Skeletal muscle tissue (tissue), 4 donors: ENCODE data around the gene THEM4. TPM values are rescaled to one million over a fixed set of nuclear protein-coding genes. Genes with fewer than 3 reads are reported as not detected.
"Not testable (repeated sequence)": the region's sequence is repeated elsewhere in the genome, so short reads cannot be mapped to it uniquely, and the experiment has no call there.

Experiments used
- H3K27ac ChIP-seq: one replicate; pipeline ENCODE4 v1.7.0; 2013; ENCODE audit warnings: mild to moderate bottlenecking, low read depth, low read length, inconsistent platforms
- H3K27me3 ChIP-seq, 3 donors: one replicate each; pipeline ENCODE4 v1.7.0; 2013; ENCODE audit warnings: low read length in 3 of 3; ENCODE audit not compliant: control insufficient read depth in 3 of 3, insufficient read depth in 3 of 3
- H3K36me3 ChIP-seq, 3 donors: one replicate each; pipeline ENCODE4 v1.7.0; 2013; ENCODE audit warnings: low read length in 3 of 3; ENCODE audit not compliant: control insufficient read depth in 3 of 3, insufficient read depth in 3 of 3
- H3K4me1 ChIP-seq, 3 donors: one replicate each; pipeline ENCODE4 v1.7.0; 2013; ENCODE audit warnings: low read length in 3 of 3, mild to moderate bottlenecking in 3 of 3; ENCODE audit not compliant: control insufficient read depth in 3 of 3, insufficient read depth in 3 of 3
- H3K4me3 ChIP-seq, 3 donors: one replicate each; pipeline ENCODE4 v1.7.0; 2013; ENCODE audit warnings: low read length in 3 of 3
- H3K9ac ChIP-seq, 3 donors: one replicate each; pipeline ENCODE4 v1.7.0; 2013; ENCODE audit warnings: low read length in 3 of 3, mild to moderate bottlenecking in 3 of 3, moderate library complexity in 2 of 3, low read depth in 1 of 3
- H3K9me3 ChIP-seq, 3 donors: one replicate each; pipeline ENCODE4 v1.7.0; 2013; ENCODE audit warnings: low read length in 3 of 3; ENCODE audit not compliant: control insufficient read depth in 3 of 3
- total RNA-seq: library from RNA; depleted of rRNA; stranded (reverse); fragments of >200 nt; gene quantifications from one replicate; pipeline ENCODE4 v1.2.3, GENCODE V29; 2014
- donor health status: Osteomylitis.

Gene THEM4
- total RNA-seq, 1 donor from 2014 or later = 8.4 TPM

- not testable (repeated sequence) for H3K9ac ChIP-seq, H3K27ac ChIP-seq, H3K4me1 ChIP-seq, H3K9me3 ChIP-seq, H3K4me3 ChIP-seq, H3K27me3 ChIP-seq
- H3K36me3 ChIP-seq = peaks cover 3 to 27% (median 18%) of the 10 kb centered on the region in 3 donors
Measured at GRCh38 chr1:151884445-151884844, 24.9 kb downstream of the THEM4 start.

- H3K9me3 ChIP-seq, H3K27ac ChIP-seq, H3K27me3 ChIP-seq, H3K4me1 ChIP-seq, H3K9ac ChIP-seq, H3K4me3 ChIP-seq: not testable (repeated sequence)
- peaks cover 3 to 27% (median 13%) of the 10 kb centered on the region in 3 donors for H3K36me3 ChIP-seq
Measured at GRCh38 chr1:151883898-151884297, 25.4 kb downstream of the THEM4 start.

GRCh38 chr1:151882918-151883317 is 26.4 kb downstream of the THEM4 start:
- not testable (repeated sequence) for H3K27ac ChIP-seq
- peaks cover 3 to 23% (median 9%) of the 10 kb centered on the region in 3 donors for H3K36me3 ChIP-seq

GRCh38 chr1:151882466-151882865 is 26.8 kb downstream of the THEM4 start:
- peaks cover 3 to 20% (median 5%) of the 10 kb centered on the region in 3 donors for H3K36me3 ChIP-seq
- no peaks in the 10 kb centered on the region for H3K9me3 ChIP-seq
- no peak overlapping the region for H3K4me3 ChIP-seq
- H3K9ac ChIP-seq = no peak overlapping the region
- no peak overlapping the region for H3K27ac ChIP-seq
- H3K27me3 ChIP-seq = no peaks in the 10 kb centered on the region
- H3K4me1 ChIP-seq = no peaks in the 10 kb centered on the region

More at GRCh38 chr1:151882918-151883317, 26.4 kb downstream of the THEM4 start:
- not testable (repeated sequence) for H3K4me1 ChIP-seq, H3K9me3 ChIP-seq, H3K4me3 ChIP-seq, H3K9ac ChIP-seq, H3K27me3 ChIP-seq

GRCh38 chr1:151881479-151881878 is 27.8 kb downstream of the THEM4 start:
- Histone ChIP-seq H3K4me1 (no peaks in the 10 kb centered on the region), H3K4me3 (no peak overlapping the region), H3K27me3 (no peaks in the 10 kb centered on the region), H3K9ac (no peak overlapping the region), H3K9me3 (no peaks in the 10 kb centered on the region), H3K27ac (no peak overlapping the region), H3K36me3 (peaks cover 0 to 15% (median 4%) of the 10 kb centered on the region in 3 donors)

- Histone ChIP-seq H3K9ac (no peak overlapping the region), H3K36me3 (peaks cover 7 to 14% (median 11%) of the 10 kb centered on the region in 3 donors), H3K9me3 (no peaks in the 10 kb centered on the region), H3K27ac (no peak overlapping the region), H3K27me3 (no peaks in the 10 kb centered on the region), H3K4me1 (no peaks in the 10 kb centered on the region), H3K4me3 (no peak overlapping the region)
Measured at GRCh38 chr1:151875419-151876097, 33.8 kb downstream of the THEM4 start.

GRCh38 chr1:151872776-151873175 is 36.5 kb downstream of the THEM4 start:
- peaks cover 7 to 11% (median 9%) of the 10 kb centered on the region in 3 donors for H3K36me3 ChIP-seq
- H3K27me3 ChIP-seq, H3K9ac ChIP-seq, H3K4me3 ChIP-seq, H3K9me3 ChIP-seq, H3K27ac ChIP-seq, H3K4me1 ChIP-seq: not testable (repeated sequence)

- Histone ChIP-seq H3K9me3 (no peaks in the 10 kb centered on the region), H3K27me3 (no peaks in the 10 kb centered on the region), H3K27ac (no peak overlapping the region), H3K4me3 (no peak overlapping the region), H3K9ac (no peak overlapping the region), H3K36me3 (peaks cover 6 to 11% (median 7%) of the 10 kb centered on the region in 3 donors), H3K4me1 (no peaks in the 10 kb centered on the region)
Measured at GRCh38 chr1:151871284-151872030, 37.9 kb downstream of the THEM4 start.

GRCh38 chr1:151868486-151868885 is 40.8 kb downstream of the THEM4 start:
- Histone ChIP-seq H3K36me3 (peaks cover 0 to 2% (median under 1%) of the 10 kb centered on the region in 3 donors), H3K4me3 (no peak overlapping the region), H3K9me3 (no peaks in the 10 kb centered on the region), H3K9ac (no peak overlapping the region), H3K27ac (no peak overlapping the region), H3K4me1 (no peaks in the 10 kb centered on the region), H3K27me3 (no peaks in the 10 kb centered on the region)

GRCh38 chr1:151867765-151868411 is 41.4 kb downstream of the THEM4 start:
- no peaks in the 10 kb centered on the region for H3K4me1 ChIP-seq
- H3K36me3 ChIP-seq = no peaks in the 10 kb centered on the region
- H3K9me3 ChIP-seq = no peaks in the 10 kb centered on the region
- H3K27me3 ChIP-seq = no peaks in the 10 kb centered on the region
- H3K4me3 ChIP-seq = no peak overlapping the region
- no peak overlapping the region for H3K9ac ChIP-seq
- no peak overlapping the region for H3K27ac ChIP-seq
